GM12878 (cell line): ENCODE measurements around the gene CRYBA1. TPM values are rescaled to one million over a fixed set of nuclear protein-coding genes. Genes with fewer than 3 reads are reported as not detected.

Experiments used
- ATAC-seq: fragments of 200-7000 bp; cut with Tn5 transposase; 3 replicates; pipeline ENCODE4 v1.9.1; 2020; ENCODE audit warnings: mild to moderate bottlenecking, moderate library complexity
- BruUV-seq: library from RNA; stranded (reverse); fragments of 400-500 nt; replicated peaks from 2 replicates; lab custom pipeline; 2021; lab: Mats Ljungman, UMichigan
- CTCF ChIA-PET: fragments of 300-600 bp; sonication (Branson Sonifier 250); formaldehyde crosslinking; extraction: SDS; loops from one replicate; lab custom pipeline; 2021; ENCODE audit warnings: inconsistent platforms; lab: Yijun Ruan, JAX
- POLR2A ChIA-PET: fragments of 350-600 bp; formaldehyde crosslinking; extraction: SDS; loops from one replicate; lab custom pipeline; 2021; ENCODE audit warnings: inconsistent platforms; lab: Charles Lee
- RAD21 ChIA-PET: fragments of 300-600 bp; sonication (Branson Sonifier 250); formaldehyde crosslinking; loops from one replicate; lab custom pipeline; 2023; ENCODE audit warnings: antibody characterized with exemption; ENCODE audit not compliant: unreplicated experiment; lab: Charles Lee
- SMC1A ChIA-PET: fragments of 300-600 bp; sonication (Branson Sonifier 250); formaldehyde crosslinking; loops from one replicate; lab custom pipeline; 2023; ENCODE audit not compliant: unreplicated experiment, uncharacterized antibody; lab: Charles Lee
- DNase-seq: peaks from one replicate; pipeline ENCODE4 v3.0.0-alpha.2; 2011; ENCODE audit warnings: low read depth, low spot score
- FAIRE-seq: peaks from 3 replicates; lab custom pipeline; 2011; peaks lifted over from hg19 to GRCh38; lab: Jason Lieb, UNC
- H2AFZ ChIP-seq: 2 replicates; pipeline ENCODE4 v1.6.0; 2011; ENCODE audit warnings: low read depth, low read length, control low read depth; ENCODE audit not compliant: control insufficient read depth
- H3K27ac ChIP-seq: 2 replicates; pipeline ENCODE4 v1.5.1; 2011; ENCODE audit warnings: control low read depth; ENCODE audit not compliant: control insufficient read depth, insufficient read depth
- H3K27me3 ChIP-seq, 2 experiments: replicated peaks in 1 of 2; 2 replicates each; pipeline versions ENCODE4 v1.6.0 to v1.6.1; 2011; ENCODE audit warnings: low read length in 1 of 2; ENCODE audit not compliant: control insufficient read depth in 2 of 2, insufficient read depth in 2 of 2
- H3K36me3 ChIP-seq, 2 experiments: 2 replicates each; pipeline ENCODE4 v1.5.1; 2011; ENCODE audit warnings: low read length in 1 of 2; ENCODE audit not compliant: control insufficient read depth in 2 of 2, insufficient read depth in 2 of 2
- H3K4me1 ChIP-seq: 2 replicates; pipeline ENCODE4 v1.6.1; 2011; ENCODE audit warnings: mild to moderate bottlenecking, low read length, moderate library complexity, mixed read lengths; ENCODE audit not compliant: control insufficient read depth, insufficient read depth
- H3K4me2 ChIP-seq: 2 replicates; pipeline ENCODE4 v1.6.0; 2011; ENCODE audit warnings: control low read depth; ENCODE audit not compliant: control insufficient read depth, insufficient read depth
- H3K4me3 ChIP-seq: fragments of 200-600 bp; sonication (generic); 2 replicates; pipeline ENCODE4 v1.5.1; 2016
- H3K79me2 ChIP-seq: 2 replicates; pipeline ENCODE4 v1.6.0; 2011; ENCODE audit warnings: low read length; ENCODE audit not compliant: control insufficient read depth, insufficient read depth
- H3K9ac ChIP-seq: 2 replicates; pipeline ENCODE4 v1.8.0; 2011; ENCODE audit warnings: low read length, control low read depth, mixed read lengths; ENCODE audit not compliant: control insufficient read depth, insufficient read depth
- H3K9me3 ChIP-seq: replicated peaks from 3 replicates; pipeline ENCODE4 v1.5.1; 2011; ENCODE audit warnings: mild to moderate bottlenecking, low read length; ENCODE audit not compliant: control insufficient read depth, insufficient read depth
- H4K20me1 ChIP-seq: 2 replicates; pipeline ENCODE4 v1.6.0; 2011; ENCODE audit not compliant: control insufficient read depth, insufficient read depth
- MYB ChIP-seq: fragments of 150-350 bp; IDR thresholded peaks from 2 replicates; pipeline ENCODE4 v1.6.1; 2014; ENCODE audit warnings: mild to moderate bottlenecking, low read depth, low read length, borderline replicate concordance
- PAX8 ChIP-seq: fragments of 450-650 bp; IDR thresholded peaks from 2 replicates; pipeline ENCODE4 v1.6.1; 2017; ENCODE audit warnings: mild to moderate bottlenecking, moderate library complexity
- POLR2A ChIP-seq: IDR thresholded peaks from 2 replicates; pipeline ENCODE4 v1.6.1; 2011; ENCODE audit warnings: low read depth, mild to moderate bottlenecking, low read length
- RUNX3 ChIP-seq: IDR thresholded peaks from 2 replicates; pipeline ENCODE4 v1.6.1; 2012; ENCODE audit warnings: low read length, inconsistent platforms
- SPI1 ChIP-seq: IDR thresholded peaks from 2 replicates; pipeline ENCODE4 v1.6.1; 2011; ENCODE audit warnings: low read depth, mild to moderate bottlenecking, low read length, moderate library complexity, borderline replicate concordance; ENCODE audit not compliant: insufficient read depth
- ZNF274 ChIP-seq: IDR thresholded peaks from one replicate; pipeline ENCODE4 v1.8.0; 2011; ENCODE audit not compliant: insufficient read length, insufficient read depth
- WGBS: methylation state at CpG from one replicate; pipeline ENCODE4 v1.1.6; 2016; ENCODE audit warnings: low lambda C conversion rate; ENCODE audit not compliant: insufficient replicate concordance, insufficient coverage; ENCODE audit errors: missing lambda C conversion rate; 5-methylcytosine and 5-hydroxymethylcytosine counted together
- in situ Hi-C: fragments of 300-500 bp; cut with MboI; formaldehyde crosslinking; loops from 9 replicates; pipeline ENCODE4 v1.14.3; 2018; ENCODE audit warnings: mixed read lengths
- intact Hi-C: fragments of 100-400 bp; cut with micrococcal nuclease; formaldehyde crosslinking; loops from one replicate; pipeline ENCODE4 v1.14.2; 2022; ENCODE audit not compliant: unreplicated experiment
- polyA plus RNA-seq, 11 experiments: library from polyadenylated mRNA; depleted of rRNA in 4 of 11; unstranded in 6 of 11; stranded (reverse) in 5 of 11; fragments of >200 nt; fragmentation: Nextera tagmentation in 4 of 11; fragmentation: Illumina TruSeq in 1 of 11; extraction: Ambion mirVana in 4 of 11; extraction: Trizol in 1 of 11; gene quantifications; 1 replicate in 1 of 11; 2 replicates in 10 of 11; pipeline versions ENCODE4 v1.2.1 to v1.2.3, GENCODE V29; 2011 to 2016; ENCODE audit warnings: inconsistent platforms in 2 of 11, missing spikeins in 2 of 11, low read depth in 1 of 11
- total RNA-seq, 4 experiments: library from RNA; depleted of rRNA in 3 of 4; stranded (reverse); fragments of >200 nt in 3 of 4; fragmentation: Illumina TruSeq in 1 of 4; extraction: Trizol in 1 of 4; gene quantifications; 2 replicates each; pipeline versions ENCODE4 v1.2.1 to v1.2.3, GENCODE V29; 2013 to 2021

The CRYBA1 gene
- total and polyA plus RNA-seq, 10 of the 15 experiments (the other 5 are each of a cell fraction or from before 2014, with no cell fraction given), result not detected

DNA sequence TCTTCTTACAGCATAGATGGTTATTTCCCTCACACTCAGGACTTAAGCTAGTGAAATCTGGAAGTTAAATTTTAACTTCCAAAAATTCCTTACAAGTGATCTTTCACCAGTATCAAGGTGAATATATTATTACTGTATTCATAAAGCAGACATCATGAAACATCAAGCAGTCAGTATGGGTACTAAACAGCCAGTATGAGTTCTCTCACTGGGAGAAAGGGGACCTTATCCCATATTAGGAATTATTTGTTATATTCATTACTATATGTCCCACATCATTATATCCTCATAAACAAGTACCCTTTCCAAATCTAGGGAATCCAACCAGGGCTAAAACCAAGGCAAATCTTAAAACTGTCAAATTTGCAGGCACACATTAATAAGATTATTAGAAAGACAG is 32.0 kb downstream of the CRYBA1 start:
- intact Hi-C loops, result no loop called here
- H3K4me1 ChIP-seq, result no peaks in the 10 kb centered on the region; the same call in 1 of the 2 replicates
- ChIA-PET CTCF (interaction anchor here (0.7 to 2.8 kb wide), 3 partner anchors 11 to 130 kb away, joined by 3 to 21 read pairs (median 3); no protein-coding TSS in a partner anchor), RAD21 (interaction anchor here (1.0 kb wide), 1 partner anchor 12 kb away, joined by 3 read pairs; no protein-coding TSS in a partner anchor), SMC1A (interaction anchor here (1.3 to 3.3 kb wide), 2 partner anchors 10 to 22 kb away, joined by 5 to 8 read pairs; no protein-coding TSS in a partner anchor), POLR2A (no interaction called here)
- TF ChIP-seq RUNX3 (no peak), ZNF274 (peak; percentile 34)
- H3K9me3 ChIP-seq, result peaks cover 28% of the 10 kb centered on the region
- H3K36me3 ChIP-seq, result peaks cover 7 to 32% of the 10 kb centered on the region in 2 experiments
- no peak overlapping the region for H3K9ac ChIP-seq
- no peak for DNase-seq
- no peak for ATAC-seq
- no peak overlapping the region for H3K4me2 ChIP-seq
- no peak overlapping the region for H3K4me3 ChIP-seq
- H3K79me2 ChIP-seq, result peaks cover 88% of the 10 kb centered on the region
- no peaks in the 10 kb centered on the region for H3K27me3 ChIP-seq
- FAIRE-seq, result no peak
- H3K27ac ChIP-seq, result no peak overlapping the region
- no peak overlapping the region for H2AFZ ChIP-seq
- peaks cover 3% of the 10 kb centered on the region for H4K20me1 ChIP-seq
- BruUV-seq, result TSS peak; percentile 11
- in situ Hi-C loops, result no loop called here

DNA sequence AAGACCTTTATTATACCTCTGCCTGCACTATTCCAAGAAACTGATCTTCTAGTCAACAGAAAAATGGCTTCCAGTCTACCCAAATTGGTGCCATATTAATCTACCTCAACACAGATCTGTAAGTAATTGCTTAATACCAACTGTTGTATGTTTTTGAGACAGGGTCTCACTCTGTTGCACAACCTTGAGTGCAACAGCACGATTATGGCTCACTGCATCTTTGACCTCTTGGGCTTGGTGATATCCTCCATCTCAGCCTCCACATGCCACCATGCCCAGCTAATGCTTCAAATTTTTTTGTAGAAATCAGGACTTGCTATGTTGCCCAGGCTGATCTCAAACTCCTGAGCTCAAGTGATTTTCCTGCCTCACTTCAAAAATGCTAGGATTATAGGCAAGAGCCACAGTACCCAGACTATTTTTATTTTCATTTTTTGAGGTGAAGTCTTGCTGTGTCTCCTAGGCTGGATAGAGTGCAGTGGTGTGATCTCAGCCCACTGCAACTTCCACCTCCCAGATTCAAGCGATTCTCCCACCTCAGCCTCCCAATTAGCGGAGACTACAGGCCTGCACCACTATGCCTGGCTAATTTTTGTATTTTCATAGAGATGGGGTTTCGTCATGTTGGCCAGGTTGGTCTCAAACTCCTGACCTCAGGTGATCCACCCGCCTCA is 32.9 kb downstream of the CRYBA1 start:
- H3K79me2 ChIP-seq, result peaks cover 87% of the 10 kb centered on the region
- ChIA-PET RAD21 (no interaction called here), POLR2A (no interaction called here), SMC1A (interaction anchor here (1.3 to 3.3 kb wide), 2 partner anchors 9 to 23 kb away, joined by 5 to 8 read pairs; no protein-coding TSS in a partner anchor), CTCF (interaction anchor here (0.7 to 2.8 kb wide), 3 partner anchors 10 to 131 kb away, joined by 3 to 21 read pairs (median 3); no protein-coding TSS in a partner anchor)
- 97% methylated on average over 5 of the region's 5 CpGs for WGBS
- no peak overlapping the region for H3K9ac ChIP-seq
- no peak for FAIRE-seq
- no peak for ATAC-seq
- H3K4me3 ChIP-seq, result no peak overlapping the region; the same call in 1 of the 2 replicates
- no peak overlapping the region for H3K27ac ChIP-seq
- peaks cover 33% of the 10 kb centered on the region for H3K9me3 ChIP-seq
- no peak overlapping the region for H3K4me2 ChIP-seq
- H2AFZ ChIP-seq, result no peak overlapping the region
- no peak for DNase-seq
- intact Hi-C loops, result no loop called here
- H3K27me3 ChIP-seq, result no peaks in the 10 kb centered on the region
- in situ Hi-C loops, result no loop called here
- BruUV-seq, result no TSS peak
- H3K36me3 ChIP-seq, result peaks cover 7 to 27% of the 10 kb centered on the region in 2 experiments
- peaks cover 3% of the 10 kb centered on the region for H4K20me1 ChIP-seq
- no peak for TF ChIP-seq SPI1
- no peak for TF ChIP-seq PAX8
- 0 out of 2 replicates have a peak, but pooled peaks have one; percentile 20 for TF ChIP-seq POLR2A
- no peak for TF ChIP-seq MYB
- TF ChIP-seq, all 136 proteins: peak for 1
- no peaks in the 10 kb centered on the region; the same call in 1 of the 2 replicates for H3K4me1 ChIP-seq
